Choroid plexus epithelial cell (primary cell): ENCODE results near the gene FCHO1.

Source experiments
- DNase-seq: peaks from one replicate; pipeline ENCODE4 v3.0.0-alpha.2; 2010; ENCODE audit warnings: low read depth
- H3K4me3 ChIP-seq: 2 replicates; pipeline ENCODE4 v1.5.1; 2011; ENCODE audit warnings: low read depth, mild to moderate bottlenecking, control low read depth, low read length, moderate library complexity
- TF ChIP-seq, protein P1 (sequence below): conservative IDR thresholded peaks from 2 replicates; pipeline ENCODE4 v1.5.1; 2011; ENCODE audit warnings: low read depth, mild to moderate bottlenecking, control low read depth, inconsistent platforms, low read length, moderate library complexity

Gene FCHO1

GRCh38 chr19:17835182-17836006 lies 84.1 kb downstream of the FCHO1 start:
- TF ChIP-seq, protein P1, sequence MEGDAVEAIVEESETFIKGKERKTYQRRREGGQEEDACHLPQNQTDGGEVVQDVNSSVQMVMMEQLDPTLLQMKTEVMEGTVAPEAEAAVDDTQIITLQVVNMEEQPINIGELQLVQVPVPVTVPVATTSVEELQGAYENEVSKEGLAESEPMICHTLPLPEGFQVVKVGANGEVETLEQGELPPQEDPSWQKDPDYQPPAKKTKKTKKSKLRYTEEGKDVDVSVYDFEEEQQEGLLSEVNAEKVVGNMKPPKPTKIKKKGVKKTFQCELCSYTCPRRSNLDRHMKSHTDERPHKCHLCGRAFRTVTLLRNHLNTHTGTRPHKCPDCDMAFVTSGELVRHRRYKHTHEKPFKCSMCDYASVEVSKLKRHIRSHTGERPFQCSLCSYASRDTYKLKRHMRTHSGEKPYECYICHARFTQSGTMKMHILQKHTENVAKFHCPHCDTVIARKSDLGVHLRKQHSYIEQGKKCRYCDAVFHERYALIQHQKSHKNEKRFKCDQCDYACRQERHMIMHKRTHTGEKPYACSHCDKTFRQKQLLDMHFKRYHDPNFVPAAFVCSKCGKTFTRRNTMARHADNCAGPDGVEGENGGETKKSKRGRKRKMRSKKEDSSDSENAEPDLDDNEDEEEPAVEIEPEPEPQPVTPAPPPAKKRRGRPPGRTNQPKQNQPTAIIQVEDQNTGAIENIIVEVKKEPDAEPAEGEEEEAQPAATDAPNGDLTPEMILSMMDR = no peak
- H3K4me3 ChIP-seq = no peak overlapping the region
- DNase-seq = no peak

GRCh38 chr19:17836530-17836929 lies 85.3 kb downstream of the FCHO1 start:
- no peak for DNase-seq
- no peak overlapping the region for H3K4me3 ChIP-seq
- TF ChIP-seq, protein P1 = no peak

DNA sequence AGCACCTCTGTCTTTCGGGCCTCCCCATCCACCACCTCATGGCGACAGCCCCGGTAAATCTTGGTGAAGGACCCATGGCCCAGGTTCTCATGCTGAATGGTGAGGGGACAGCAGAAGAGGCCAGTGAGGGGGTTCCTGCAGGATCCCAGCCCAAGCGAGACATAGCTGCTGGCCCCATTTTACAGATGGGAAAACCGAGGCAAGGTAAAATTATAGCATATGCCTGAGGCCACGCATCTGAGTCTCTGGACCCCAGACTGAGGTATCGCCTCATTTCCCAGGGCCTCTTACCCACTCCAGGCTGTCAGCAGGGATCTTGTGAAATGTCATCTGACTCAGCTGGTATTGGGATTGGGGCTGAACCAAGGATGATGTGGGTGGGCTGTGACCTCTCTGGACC lies 86.7 kb downstream of the FCHO1 start:
- TF ChIP-seq, protein P1 = no peak
- no peak overlapping the region for H3K4me3 ChIP-seq
- no peak for DNase-seq
